ENCODE data around the gene MSRB3. TPM values are rescaled to one million over a fixed set of nuclear protein-coding genes. Genes with fewer than 3 reads are reported as not detected.

MSRB3 gene
- total and polyA plus RNA-seq, 2 of the 8 experiments (the other 6 are each of a cell fraction or from before 2014, with no cell fraction given), result 0.32 to 1.2 TPM

GRCh38 chr12:65419284-65420072 lies 141.0 kb downstream of the MSRB3 start:
- Histone ChIP-seq H2BK5ac (ENCODE audit: low read depth, low read length) (no peak overlapping the region), H2BK12ac (ENCODE audit: low read depth, low read length) (no peak overlapping the region), H4K91ac (replicated peaks; ENCODE audit: insufficient read length, low read length) (no peak overlapping the region), H3K36me3 (ENCODE audit: control insufficient read depth in 2 of 4, insufficient read depth in 4 of 4, low read length in 3 of 4) (no peaks in the 10 kb centered on the region), H3K4ac (replicated peaks; ENCODE audit: insufficient read length, low read depth, low read length) (no peak overlapping the region), H3K23ac (ENCODE audit: insufficient read length) (no peak overlapping the region), H4K20me1 (replicated peaks in 1 of 2; ENCODE audit: control insufficient read depth in 1 of 2, insufficient read depth in 2 of 2, low read length in 2 of 2) (no peaks in the 10 kb centered on the region), H4K5ac (ENCODE audit: insufficient read length, low read depth, low read length) (no peak overlapping the region), H3K9me3 (ENCODE audit: insufficient read depth in 2 of 2, low read depth in 1 of 2, low read length in 1 of 2) (peaks cover 3 to 6% of the 10 kb centered on the region in 2 experiments; a peak in 3 of 4 replicates), H2BK20ac (ENCODE audit: low read length) (no peak overlapping the region), H3K18ac (ENCODE audit: extremely low read depth, low read length) (no peak overlapping the region), H3K4me1 (replicated peaks in 1 of 4; ENCODE audit: control insufficient read depth in 3 of 4, insufficient read depth in 4 of 4, low read length in 3 of 4) (no peaks in the 10 kb centered on the region), H3K14ac (ENCODE audit: insufficient read length) (no peak overlapping the region), H3K4me3 (ENCODE audit: extremely low read depth in 1 of 4, insufficient read depth in 2 of 4, low read depth in 3 of 4, low read length in 4 of 4) (no peak overlapping the region), H4K8ac (ENCODE audit: extremely low read depth, insufficient read depth, low read length) (no peak overlapping the region), H3K4me2 (ENCODE audit: insufficient read depth in 1 of 2, low read depth in 2 of 2, low read length in 2 of 2) (no peak overlapping the region), H3K27me3 (replicated peaks in 1 of 4; ENCODE audit: control insufficient read depth in 3 of 4, extremely low read depth in 1 of 4, insufficient read depth in 3 of 4, low read length in 3 of 4) (no peaks in the 10 kb centered on the region), H3K79me2 (ENCODE audit: control insufficient read depth in 1 of 2, insufficient read depth in 2 of 2, low read length in 2 of 2) (no peaks in the 10 kb centered on the region), H3K23me2 (ENCODE audit: low read depth, low read length) (no peaks in the 10 kb centered on the region), H3K9ac (replicated peaks in 1 of 4; ENCODE audit: extremely low read depth in 1 of 4, low read depth in 3 of 4, low read length in 3 of 4) (no peak overlapping the region), H2BK120ac (replicated peaks; ENCODE audit: low read depth, low read length) (no peak overlapping the region), H2BK15ac (ENCODE audit: low read length) (no peak overlapping the region), H3K79me1 (ENCODE audit: low read depth, low read length) (no peaks in the 10 kb centered on the region), H3K56ac (replicated peaks; ENCODE audit: insufficient read length, low read depth, low read length) (no peak overlapping the region), H3K27ac (ENCODE audit: low read depth, low read length) (no peak overlapping the region), H2AK5ac (ENCODE audit: low read depth, low read length) (no peak overlapping the region), H2AFZ (ENCODE audit: low read length) (no peak overlapping the region)
- DNase-seq (ENCODE audit: low read depth in 1 of 2, low spot score in 2 of 2) (no peak), FAIRE-seq (no peak)
- ChIA-PET POLR2A (ENCODE audit: partially characterized antibody) (no interaction called here), CTCF (ENCODE audit: partially characterized antibody) (interaction anchor here (0.6 to 1.5 kb wide), 5 partner anchors 8 to 581 kb away, joined by 3 to 4 read pairs (median 3); no protein-coding TSS in a partner anchor)
- WGBS, 2 experiments (ENCODE audit: extremely low coverage in 1 of 2, insufficient coverage in 1 of 2, insufficient read length in 1 of 2, insufficient replicate concordance in 2 of 2, low coverage in 1 of 2, low lambda C conversion rate in 2 of 2, missing lambda C conversion rate in 1 of 2), result 89% methylated on average over 12 of the region's 12 CpGs; no CpG with 5 or more reads in 1 of the 2 experiments
- TF ChIP-seq CBX5 (IDR thresholded peaks at IDR 0.05; ENCODE audit: low read depth, low read length) (no peak), ATF2 (IDR thresholded peaks at IDR 0.05; ENCODE audit: low read length) (no peak), POU5F1 (IDR thresholded peaks at IDR 0.05; ENCODE audit: low read depth, low read length) (no peak), HDAC6 (IDR thresholded peaks at IDR 0.05; ENCODE audit: low read depth, low read length) (no peak), HDAC2 (IDR thresholded peaks at IDR 0.05; ENCODE audit: borderline replicate concordance in 1 of 2, low read depth in 2 of 2, low read length in 2 of 2) (no peak), MAFK (IDR thresholded peaks at IDR 0.05; ENCODE audit: low read depth, low read length) (no peak), EZH2 (IDR thresholded peaks at IDR 0.05; ENCODE audit: low read depth, low read length, severe bottlenecking) (no peak), BRCA1 (IDR thresholded peaks at IDR 0.05; ENCODE audit: low read depth, low read length) (no peak), TEAD4 (IDR thresholded peaks at IDR 0.05; ENCODE audit: low read depth, low read length) (no peak), RBBP5 (IDR thresholded peaks at IDR 0.05; ENCODE audit: borderline replicate concordance, low read depth, low read length) (no peak), JUND (IDR thresholded peaks at IDR 0.05; ENCODE audit: low read length) (no peak)
